Tongue (tissue), 2 donors: ENCODE results near the gene TMEM150C. TPM values are rescaled to one million over a fixed set of nuclear protein-coding genes. Genes with fewer than 3 reads are reported as not detected.
"Not testable (repeated sequence)": the region's sequence is repeated elsewhere in the genome, so short reads cannot be mapped to it uniquely, and the experiment has no call there.

Source experiments
- DNase-seq: peaks from one replicate; pipeline ENCODE4 v3.0.0-alpha.2; 2015
- total RNA-seq: library from RNA; depleted of rRNA; stranded (reverse); fragments of >200 nt; gene quantifications from one replicate; pipeline ENCODE4 v1.2.3, GENCODE V29; 2014

The TMEM150C gene
- total RNA-seq, 1 donor from 2014 or later: 6.4 TPM

DNA sequence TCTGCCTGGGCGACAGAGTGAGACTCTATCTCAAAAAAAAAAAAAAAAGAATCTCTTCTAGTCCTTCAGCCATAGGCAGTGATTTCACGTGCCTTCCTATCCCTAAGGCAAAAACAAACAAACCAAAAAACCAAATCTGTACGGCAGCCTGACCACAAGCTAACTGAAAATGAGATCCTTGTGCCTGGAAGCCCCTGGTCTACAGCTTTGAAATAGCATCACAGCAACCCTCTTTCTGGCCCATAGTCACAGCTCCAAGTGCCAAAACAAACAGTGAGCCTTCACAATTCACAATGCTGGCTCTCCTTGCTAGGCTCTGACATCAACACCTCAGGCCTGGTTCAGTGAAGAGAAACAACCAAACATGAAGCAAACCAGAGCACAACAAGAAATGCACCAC, 46.1 kb downstream of the TMEM150C start:
- peak; percentile 76 for DNase-seq

DNA sequence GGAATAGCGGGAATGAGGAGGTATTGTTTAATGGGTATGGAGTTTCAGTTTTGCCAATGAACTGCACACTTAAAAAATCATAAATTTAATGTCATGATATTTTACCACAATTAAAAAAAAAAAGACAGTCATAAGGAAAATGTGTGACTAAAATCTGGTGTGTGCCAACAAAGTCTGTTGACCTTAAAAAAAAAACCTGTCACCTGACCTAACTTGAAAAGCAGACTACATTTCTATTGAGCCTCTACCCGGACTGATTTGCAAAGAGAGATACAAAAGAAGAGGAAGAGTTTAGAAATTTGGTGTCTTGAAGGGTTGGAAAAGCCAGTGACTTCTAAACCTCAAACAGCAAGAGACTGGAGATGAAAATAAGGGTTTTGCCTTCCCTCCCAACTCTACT, 48.4 kb downstream of the TMEM150C start:
- DNase-seq: no peak

DNA sequence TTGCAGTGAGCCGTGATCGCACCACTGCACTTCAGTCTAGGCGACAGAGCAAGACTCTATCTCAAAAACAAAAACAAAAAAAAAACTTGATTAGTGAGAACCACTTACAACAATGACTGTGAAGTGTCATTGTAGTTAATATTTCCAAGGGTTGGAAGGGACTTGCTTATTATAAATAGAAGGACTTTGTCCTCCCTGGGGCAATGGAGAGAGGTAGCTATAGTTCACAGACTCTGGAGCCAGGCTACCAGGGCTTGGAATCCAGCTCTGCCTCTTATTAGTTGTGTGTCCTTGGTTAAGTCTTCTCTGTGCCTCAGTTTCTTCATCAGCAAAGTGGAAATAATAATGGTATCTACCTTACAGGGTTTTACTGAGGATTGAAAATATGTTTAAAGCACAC, 51.6 kb downstream of the TMEM150C start:
- DNase-seq: no peak

DNA sequence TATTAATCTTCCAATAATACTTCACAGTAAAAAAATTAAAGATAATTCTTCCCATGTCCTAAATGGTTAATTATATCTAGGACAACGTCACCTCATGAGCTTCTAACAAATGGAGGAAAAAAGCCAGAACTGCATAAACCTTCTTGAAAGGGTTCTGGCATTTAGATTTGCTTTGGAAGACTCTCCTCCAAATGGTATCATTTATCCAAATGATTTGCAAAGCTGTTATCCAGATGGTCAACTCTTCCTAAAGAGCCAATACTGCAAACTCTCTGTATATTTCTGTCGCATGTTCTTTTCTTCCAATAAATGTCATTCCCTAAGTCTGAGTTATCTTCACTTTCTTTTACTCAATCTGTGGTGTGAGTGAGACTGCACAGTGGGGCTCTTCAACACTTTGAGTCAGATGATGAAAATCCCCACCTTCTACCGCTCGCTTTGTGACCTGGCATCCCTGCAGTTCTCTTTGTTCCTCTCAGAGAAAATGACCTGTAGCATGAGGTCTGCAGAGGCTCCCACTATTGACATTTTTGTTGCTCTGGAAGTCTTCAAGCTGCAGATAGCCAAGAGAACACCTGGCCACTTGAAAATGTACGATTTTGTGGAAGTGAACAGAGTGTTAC, 52.9 kb downstream of the TMEM150C start:
- DNase-seq: peak; percentile 45

DNA sequence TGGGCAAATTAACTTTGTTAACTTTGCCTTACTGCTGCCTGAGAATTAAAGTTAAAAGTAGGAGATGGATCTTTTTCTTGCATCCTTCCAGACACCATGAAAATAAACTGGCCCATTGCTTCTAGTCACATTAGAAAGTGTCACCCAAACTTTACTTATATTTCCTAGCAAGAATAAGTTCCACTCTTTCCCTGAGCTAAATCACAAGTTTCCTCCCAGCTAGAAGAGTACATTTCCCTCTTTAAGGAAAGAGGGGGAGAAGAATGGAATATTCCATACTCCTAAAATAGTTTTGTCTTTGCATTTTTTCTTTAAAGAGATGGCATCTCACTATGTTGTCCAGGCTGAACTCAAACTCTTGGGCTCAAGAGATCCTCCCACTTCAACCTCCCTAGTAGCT, 53.8 kb downstream of the TMEM150C start:
- no peak for DNase-seq

DNA sequence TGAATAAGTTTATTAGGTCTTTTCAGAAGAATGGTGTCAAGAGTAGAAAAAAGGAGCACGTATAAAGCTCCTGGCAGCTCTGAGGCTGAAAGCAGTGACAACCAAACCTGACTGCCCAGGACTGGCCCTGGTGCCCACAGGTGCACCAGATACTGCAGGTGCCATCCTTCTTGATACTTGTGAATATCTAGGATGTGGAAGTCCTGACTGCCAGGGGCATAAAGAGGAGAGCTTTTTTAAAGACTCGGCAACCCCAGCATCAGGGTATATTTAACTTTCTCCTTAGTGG, 60.7 kb downstream of the TMEM150C start:
- no peak for DNase-seq

DNA sequence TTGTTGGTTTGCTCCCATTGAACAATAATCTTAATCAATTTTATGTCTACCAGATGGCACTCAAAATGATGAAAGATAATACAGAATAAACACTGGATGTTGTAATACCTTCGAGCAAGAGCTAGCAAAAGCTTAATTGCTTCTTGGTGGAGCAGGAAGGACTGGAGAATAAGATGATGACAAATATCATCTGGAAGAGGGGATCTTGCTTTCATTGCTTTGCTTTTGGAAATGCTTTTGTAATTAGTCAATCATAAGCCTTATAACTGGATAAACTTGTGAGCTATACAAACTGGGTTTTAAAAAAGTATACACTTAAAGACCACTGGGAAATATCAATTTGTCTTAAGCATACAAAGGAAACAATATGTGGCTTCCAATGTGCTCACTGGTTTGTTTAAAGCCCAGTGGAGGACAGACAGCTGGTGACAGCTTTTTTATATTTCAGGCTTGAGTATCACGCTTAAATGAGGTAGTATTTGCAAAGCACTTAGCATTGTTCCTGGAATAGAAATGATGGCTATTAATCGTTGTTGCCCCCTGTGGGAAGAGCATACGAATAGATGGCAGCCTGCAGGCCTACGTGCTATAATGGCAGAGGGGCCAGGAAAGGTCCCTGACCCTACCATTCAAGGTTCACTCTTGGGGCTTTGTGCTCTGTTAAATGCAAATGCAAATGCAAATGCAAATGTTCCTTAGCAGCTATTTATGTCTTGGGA, 61.2 kb downstream of the TMEM150C start:
- DNase-seq: no peak

DNA sequence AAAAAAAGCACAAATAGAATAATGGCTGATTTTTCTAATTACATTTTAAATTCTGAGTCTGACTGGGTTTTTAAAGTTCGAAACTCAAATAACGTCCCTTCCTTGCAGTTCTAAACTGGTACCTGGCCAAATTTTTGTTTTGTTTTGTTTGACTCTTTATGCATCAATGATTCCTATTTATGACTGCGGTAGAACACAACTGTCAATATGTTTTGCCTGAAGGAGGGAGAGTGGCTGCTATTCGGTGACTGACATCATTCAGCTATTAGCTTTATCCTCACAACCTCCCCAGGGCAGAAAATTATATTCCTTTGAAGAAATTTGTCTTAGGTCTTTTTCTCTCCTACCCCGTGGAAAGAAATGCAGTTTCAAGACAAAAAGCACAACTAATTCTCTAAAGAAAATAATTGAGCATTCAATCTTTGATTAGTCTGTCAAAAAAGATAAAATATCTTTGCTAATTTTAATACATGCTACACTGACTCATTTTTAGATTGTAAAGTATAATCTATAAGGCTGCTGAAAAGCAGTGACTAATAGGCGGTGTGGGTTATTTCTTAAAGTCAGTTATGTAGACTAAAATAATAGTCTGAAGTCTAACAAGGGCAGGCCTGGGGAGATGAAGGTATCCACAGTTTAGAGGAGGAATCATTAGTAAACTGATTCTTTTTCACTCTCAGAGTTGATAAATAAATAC, 61.9 kb downstream of the TMEM150C start:
- DNase-seq: no peak

DNA sequence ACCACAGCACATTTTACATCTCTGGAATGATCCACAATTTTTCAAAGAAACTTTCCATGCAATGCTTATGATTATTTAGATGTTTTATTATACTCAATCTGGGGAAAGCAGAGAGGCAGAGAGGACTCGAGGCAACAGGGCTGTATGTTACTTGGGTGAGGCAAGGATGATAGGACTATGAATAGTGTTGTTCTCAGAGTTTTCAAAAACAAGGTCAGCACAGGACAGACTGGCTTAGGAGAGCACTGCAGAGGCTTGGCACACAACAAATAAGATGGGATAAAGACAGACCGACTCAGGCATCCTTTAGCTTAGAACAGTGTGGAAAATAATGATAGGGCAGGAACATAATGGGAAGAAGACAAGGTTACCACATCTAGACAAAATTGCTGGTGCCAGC, 65.4 kb downstream of the TMEM150C start:
- DNase-seq: no peak

DNA sequence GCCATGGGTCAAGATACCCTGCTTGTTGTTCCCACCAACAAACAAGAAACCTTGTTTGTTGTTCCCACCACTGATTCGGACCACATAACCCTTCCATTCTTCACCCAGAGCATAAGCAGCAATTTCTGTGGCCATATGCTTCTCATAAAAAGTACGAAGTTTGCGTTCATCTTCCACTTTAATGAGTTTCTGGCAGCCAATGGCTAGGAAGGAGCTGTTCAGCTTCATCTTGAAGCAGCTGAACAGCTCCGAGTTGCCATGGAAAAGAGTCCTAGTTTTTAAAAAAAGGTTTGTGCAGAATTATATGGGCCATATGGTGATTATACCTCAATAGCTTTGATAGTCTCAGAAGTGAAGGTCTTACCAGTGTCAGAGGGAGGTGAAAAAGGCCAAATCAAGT, 66.1 kb downstream of the TMEM150C start:
- no peak for DNase-seq

DNA sequence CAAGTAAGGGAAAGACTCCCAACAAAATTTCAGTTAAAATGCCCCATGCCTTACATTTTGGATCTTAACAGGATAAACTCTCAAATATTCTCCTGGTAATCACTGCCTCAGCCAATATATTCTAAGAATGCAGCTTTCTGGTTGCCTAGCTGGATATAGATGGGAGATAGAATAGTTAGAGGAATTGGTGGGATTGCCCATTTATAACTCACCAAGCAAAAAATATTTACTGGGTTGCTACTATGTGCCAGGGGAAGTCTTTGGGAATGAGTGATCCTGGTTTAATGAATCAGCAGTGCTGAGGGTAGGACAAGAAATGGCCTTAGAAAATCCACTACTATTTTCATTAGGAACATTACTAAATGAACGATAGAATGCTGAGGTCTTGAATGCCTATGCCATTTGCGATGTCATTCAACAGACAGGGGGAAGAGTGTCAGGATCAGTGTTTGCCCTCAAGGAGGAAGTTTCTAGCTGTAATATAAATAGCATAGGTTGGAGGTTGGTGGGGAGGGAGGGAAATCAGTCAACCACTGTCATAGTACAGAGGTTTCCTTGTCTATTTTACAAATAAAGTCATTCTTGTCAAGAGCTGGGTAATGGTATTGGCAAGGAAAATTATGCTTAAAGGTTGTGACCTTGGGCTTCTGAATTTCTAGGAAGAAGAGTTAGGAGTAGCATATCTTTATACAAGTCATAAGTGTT, 67.9 kb downstream of the TMEM150C start:
- DNase-seq: no peak

DNA sequence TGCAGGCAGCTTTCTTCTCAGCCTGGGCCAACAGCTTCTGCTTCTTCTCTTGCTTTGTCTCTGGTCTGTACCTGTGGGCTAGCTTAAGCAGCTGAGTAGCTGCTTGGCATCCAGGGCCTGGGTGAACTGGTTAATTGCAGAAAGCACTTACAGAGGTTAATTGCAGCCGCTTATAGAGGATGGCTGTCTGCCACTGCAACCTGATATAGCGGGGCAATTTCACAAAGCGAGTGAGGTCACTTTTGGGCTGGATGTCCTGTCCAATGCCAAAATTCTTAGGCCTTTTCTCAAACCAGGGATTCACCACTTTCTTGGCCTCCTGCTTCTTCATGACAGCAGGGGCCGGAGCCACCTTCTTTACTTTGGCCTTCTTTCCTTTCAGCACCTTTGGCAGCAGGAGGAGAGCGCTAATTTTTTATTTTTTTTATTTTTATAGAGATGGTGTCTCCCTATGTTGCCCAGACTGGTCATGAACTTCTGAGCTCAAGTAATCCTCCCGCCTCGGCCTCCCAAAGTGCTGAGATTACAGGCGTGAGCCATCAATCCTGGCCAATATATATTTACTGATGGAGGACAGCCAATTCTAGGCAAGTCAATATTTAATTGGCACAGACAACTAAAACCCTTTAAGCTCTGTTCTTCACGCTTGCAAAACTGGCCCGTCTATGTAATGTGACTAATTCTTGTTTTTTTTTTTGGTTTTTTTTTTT, 70.4 kb downstream of the TMEM150C start:
- peak; percentile 76 for DNase-seq

DNA sequence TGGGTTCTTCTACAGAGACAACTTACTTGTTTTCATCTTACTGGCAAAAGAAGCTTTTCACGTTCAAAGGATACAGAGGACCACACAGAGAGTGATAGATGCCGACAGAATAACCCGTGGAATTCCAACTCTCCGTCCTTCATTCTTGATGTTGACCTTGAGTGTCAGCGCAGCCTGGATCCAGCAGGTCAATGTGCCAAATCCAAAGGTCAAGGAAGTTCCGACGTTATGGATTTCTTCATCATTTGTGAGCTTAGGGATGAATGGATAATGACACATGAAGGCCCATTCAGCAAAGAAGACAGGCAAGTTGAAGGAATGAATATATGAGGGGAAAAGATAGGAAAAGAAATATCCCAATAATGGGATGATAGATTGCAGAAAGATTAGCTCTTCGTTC, 71.8 kb downstream of the TMEM150C start:
- DNase-seq: no peak

DNA sequence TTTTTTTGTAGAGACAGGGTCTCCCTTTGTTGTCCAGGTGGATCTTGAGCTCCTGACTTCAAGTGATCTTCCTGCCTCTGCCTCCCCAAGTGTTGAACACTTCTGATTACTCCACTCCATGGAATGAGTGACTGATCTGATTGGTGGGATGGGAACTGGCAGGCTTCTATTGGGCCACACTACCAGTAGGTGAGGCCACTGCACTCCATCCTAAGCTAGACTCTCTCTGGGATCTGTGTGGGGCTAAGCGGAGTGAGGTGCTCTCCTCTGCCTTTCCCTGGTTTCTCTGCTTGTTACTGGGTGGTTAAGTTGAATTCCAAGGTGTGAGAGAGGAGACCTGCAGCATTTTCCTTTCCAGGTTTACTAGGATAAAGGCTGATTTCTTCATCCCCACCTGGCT, 72.7 kb downstream of the TMEM150C start:
- DNase-seq: no peak

DNA sequence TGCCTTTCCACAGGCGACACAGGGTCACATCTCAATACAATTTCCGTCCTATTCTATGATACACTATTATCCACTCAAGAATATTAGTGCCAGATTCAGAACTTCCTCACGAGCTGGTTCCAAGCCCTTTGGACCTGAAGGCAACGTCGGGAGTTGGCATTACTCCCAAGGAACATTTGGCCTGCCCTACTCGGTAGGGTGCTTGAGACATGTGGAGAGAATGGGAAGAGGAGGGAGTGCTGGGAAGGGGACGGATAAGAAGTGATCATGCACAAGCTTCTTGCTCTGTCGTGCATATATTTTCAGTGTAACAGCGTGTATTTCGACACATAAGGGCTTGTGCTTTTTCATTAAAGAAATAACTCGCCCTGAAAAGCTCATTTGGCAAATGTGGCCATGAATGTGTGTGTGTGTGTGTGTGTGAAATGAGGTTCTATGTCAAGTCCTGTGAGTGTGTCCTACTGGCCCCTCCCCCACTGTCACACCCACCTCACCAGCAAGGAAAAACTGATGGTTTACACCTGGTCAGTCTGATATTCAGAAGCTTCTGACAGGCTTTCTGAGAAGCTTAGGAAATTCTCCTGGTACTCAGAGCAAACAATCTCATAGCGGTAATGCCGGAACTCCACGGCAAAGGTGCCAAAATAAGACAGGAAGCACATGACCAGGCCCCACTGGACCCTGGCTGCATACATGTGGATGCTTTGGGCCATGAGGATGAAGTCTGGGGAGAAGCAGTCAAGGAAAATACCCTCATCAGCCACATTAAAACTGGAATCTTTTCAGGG, 76.6 kb downstream of the TMEM150C start:
- no peak for DNase-seq

DNA sequence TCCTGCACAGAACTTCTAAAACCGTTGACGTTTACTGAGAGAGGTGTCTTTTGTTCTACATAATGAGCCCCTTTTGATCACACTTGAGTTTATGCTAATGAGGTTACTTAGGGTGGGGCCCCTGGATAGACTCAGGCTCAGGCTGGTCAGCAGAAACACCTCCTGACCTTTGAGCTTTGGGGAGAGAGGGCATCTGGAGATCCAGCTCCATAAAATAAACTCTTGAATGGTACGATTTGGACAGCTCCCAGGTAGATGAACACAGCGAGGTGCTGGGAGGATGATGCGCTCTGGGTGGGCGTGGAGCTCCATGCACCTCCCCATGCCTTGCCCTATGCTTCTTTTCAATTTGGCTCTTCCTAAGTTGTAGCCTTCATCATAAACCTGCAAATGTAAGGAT, 79.4 kb downstream of the TMEM150C start:
- DNase-seq: no peak

DNA sequence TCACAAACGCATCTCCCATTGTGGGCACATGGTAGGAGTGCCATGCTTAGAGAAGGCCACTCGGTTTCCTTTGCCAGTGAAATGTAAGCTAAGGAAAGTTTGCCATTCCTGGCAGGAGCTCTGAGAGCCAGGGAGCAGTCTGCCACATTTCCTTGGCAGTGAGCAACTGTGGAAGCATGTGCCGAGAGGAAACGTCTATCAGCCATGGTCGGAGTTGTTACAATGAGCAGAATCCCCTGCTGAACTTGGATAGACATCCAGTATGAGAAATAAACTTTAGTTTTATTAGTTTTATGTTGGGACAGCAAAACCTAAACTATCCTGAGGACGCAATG, 80.3 kb downstream of the TMEM150C start:
- no peak for DNase-seq

DNA sequence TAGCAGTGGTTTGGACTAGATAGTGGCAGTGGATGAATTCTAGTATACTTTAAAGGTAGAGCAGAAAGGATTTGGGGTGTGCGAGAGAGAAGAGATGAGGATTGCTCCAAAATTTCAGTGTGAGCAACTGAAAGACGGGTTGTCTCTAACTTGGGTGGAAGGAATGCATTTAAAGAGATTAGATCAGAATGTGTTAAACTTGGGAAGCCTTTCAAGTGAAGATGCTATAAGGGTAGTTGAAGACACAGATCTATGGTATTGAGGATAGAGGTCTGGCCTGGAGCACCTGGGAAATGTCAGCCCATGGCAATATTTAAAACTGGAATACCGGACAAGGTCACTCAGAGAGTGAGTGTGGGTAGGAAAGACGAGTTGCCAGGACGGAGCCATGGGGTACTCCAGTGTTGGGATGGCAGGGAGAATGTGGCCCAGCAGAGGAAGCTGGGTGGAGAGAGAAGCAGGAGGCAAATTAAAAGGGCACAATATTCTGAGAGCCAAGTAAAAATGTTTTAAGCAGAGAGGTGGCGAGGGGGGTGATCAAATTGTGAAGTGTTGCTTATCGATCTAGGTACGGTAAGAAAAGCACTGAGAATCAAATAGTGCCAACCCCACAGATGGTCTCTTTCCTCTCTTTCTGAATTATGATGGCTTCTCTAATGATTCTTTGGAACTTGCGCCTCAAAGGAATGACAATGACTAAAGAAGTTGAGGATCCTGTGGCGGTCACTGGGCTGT, 80.8 kb downstream of the TMEM150C start:
- DNase-seq: no peak

DNA sequence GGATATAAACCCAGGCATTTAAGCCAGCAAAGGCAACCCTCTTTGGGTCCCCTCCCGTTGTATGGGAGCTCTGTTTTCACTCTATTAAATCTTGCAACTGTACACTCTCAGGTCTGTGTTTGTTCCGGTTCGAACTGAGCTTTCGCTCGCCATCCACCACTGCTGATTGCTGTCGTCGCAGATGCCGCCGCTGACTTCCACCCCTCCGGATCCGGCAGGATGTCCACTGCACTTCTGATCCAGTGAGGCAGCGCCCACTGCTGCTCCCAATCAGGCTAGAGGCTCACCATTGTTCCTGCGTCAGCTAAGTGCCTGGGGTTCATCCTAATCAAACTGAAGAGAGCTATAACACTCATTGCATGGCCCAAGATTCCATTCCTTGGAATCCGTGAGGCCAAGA, 82.2 kb downstream of the TMEM150C start:
- no peak for DNase-seq

DNA sequence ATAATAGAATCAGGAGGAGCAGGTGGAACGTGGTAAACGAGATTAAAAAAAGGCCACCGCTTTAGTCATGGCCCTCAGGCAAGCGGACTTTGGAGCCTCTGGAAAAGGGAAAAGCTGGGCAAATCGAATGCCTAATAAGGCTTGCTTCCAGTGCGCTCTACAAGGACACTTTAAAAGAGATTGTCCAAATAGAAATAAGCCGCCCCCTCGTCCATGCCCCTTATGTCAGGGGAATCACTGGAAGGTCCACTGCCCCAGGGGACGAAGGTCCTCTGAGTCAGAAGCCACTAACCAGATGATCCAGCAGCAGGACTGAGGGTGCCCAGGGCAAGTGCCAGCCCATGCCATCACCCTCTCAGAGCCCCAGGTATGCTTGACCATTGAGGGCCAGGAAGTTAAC, 84.3 kb downstream of the TMEM150C start:
- DNase-seq: not testable (repeated sequence)

DNA sequence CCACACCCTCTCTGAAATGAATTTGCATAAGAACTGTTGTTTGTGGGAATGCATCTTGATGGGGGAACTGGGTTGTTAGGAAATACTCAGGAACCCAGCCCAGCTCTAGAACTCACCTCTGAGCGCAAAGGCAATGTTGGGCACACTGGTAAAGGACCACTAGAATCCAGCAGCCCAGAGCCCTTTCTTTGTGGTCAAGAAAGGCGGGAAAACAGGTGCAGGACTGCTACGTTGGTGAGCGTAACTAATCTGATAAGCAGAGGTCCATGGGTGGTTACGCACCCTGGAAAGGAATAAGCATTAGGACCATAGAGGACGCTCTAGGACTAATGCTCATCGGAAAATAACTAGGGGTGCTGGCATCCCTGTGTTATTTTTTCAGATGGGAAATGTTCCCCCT, 85.9 kb downstream of the TMEM150C start:
- DNase-seq: not testable (repeated sequence)
